Measurements from ENCODE around the gene C19orf47. TPM values are rescaled to one million over a fixed set of nuclear protein-coding genes. Genes with fewer than 3 reads are reported as not detected.

The C19orf47 gene
- total RNA-seq, 1 donor from 2014 or later: 18.6 TPM

- Mint-ChIP-seq H3K27me3 (no peaks in the 10 kb centered on the region), H3K36me3 (peaks cover 3% of the 10 kb centered on the region), H3K9me3 (no peaks in the 10 kb centered on the region), H3K4me3 (no peak overlapping the region), H3K4me1 (ENCODE audit: unreplicated experiment) (peaks cover 21% of the 10 kb centered on the region), H3K27ac (no peak overlapping the region)
- DNase-seq (ENCODE audit: extremely low spot score, unreplicated experiment): no peak
- TF ChIP-seq, protein P1, sequence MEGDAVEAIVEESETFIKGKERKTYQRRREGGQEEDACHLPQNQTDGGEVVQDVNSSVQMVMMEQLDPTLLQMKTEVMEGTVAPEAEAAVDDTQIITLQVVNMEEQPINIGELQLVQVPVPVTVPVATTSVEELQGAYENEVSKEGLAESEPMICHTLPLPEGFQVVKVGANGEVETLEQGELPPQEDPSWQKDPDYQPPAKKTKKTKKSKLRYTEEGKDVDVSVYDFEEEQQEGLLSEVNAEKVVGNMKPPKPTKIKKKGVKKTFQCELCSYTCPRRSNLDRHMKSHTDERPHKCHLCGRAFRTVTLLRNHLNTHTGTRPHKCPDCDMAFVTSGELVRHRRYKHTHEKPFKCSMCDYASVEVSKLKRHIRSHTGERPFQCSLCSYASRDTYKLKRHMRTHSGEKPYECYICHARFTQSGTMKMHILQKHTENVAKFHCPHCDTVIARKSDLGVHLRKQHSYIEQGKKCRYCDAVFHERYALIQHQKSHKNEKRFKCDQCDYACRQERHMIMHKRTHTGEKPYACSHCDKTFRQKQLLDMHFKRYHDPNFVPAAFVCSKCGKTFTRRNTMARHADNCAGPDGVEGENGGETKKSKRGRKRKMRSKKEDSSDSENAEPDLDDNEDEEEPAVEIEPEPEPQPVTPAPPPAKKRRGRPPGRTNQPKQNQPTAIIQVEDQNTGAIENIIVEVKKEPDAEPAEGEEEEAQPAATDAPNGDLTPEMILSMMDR (conservative IDR thresholded peaks at IDR 0.05): no peak
These were observed 76.5 kb downstream of the C19orf47 start for GRCh38 chr19:40271706-40272105.

GRCh38 chr19:40270362-40271089, 77.7 kb downstream of the C19orf47 start:
- Mint-ChIP-seq H3K27ac (no peak overlapping the region), H3K9me3 (no peaks in the 10 kb centered on the region), H3K27me3 (no peaks in the 10 kb centered on the region), H3K36me3 (peaks cover 3% of the 10 kb centered on the region), H3K4me1 (ENCODE audit: unreplicated experiment) (peaks cover 21% of the 10 kb centered on the region), H3K4me3 (no peak overlapping the region)
- no peak for DNase-seq (ENCODE audit: extremely low spot score, unreplicated experiment)
- TF ChIP-seq, protein P1 (conservative IDR thresholded peaks at IDR 0.05): no peak

Small RNA genes lying within 50 kb of the gene (microRNA-seq; reads per million reads assigned to microRNA genes)
- 36.1 reads per million, percentile 52 among the genes with 10 or more reads in this experiment for gene MIR641
- gene MIR6796: not detected

Other genes with a start within 250 kb of the C19orf47 start
- gene MAP3K10, start 157.0 kb downstream of the C19orf47 start, total RNA-seq (ENCODE audit: low replicate concordance): 16.8 and 23.4 TPM in 2 replicates
- 0.39 and 0.48 TPM in 2 replicates for gene TTC9B, start 130.0 kb downstream of the C19orf47 start, total RNA-seq (ENCODE audit: low replicate concordance)
- gene CCNP, start 121.7 kb downstream of the C19orf47 start, total RNA-seq (ENCODE audit: low replicate concordance): 0.60 and 0.98 TPM in 2 replicates
- 138 and 149 TPM in 2 replicates for gene AKT2, start 63.1 kb downstream of the C19orf47 start, total RNA-seq (ENCODE audit: low replicate concordance)
- 234 and 244 TPM in 2 replicates for gene PLD3, start 298 bp upstream of the C19orf47 start, total RNA-seq (ENCODE audit: low replicate concordance)
- 0.12 TPM in 1 of 2 replicates, not detected in the other for gene HIPK4, start 41.8 kb upstream of the C19orf47 start, total RNA-seq (ENCODE audit: low replicate concordance)
- 1.2 and 11.7 TPM in 2 replicates for gene PRX, start 65.0 kb upstream of the C19orf47 start, total RNA-seq (ENCODE audit: low replicate concordance)
- 9.2 and 14.4 TPM in 2 replicates for gene SERTAD1, start 77.6 kb upstream of the C19orf47 start, total RNA-seq (ENCODE audit: low replicate concordance)
- 33.7 and 41.7 TPM in 2 replicates for gene SERTAD3, start 95.9 kb upstream of the C19orf47 start, total RNA-seq (ENCODE audit: low replicate concordance)
- gene BLVRB, start 117.3 kb upstream of the C19orf47 start, total RNA-seq (ENCODE audit: low replicate concordance): 32.2 and 47.9 TPM in 2 replicates
- 2.6 and 2.9 TPM in 2 replicates for gene SPTBN4, start 118.6 kb upstream of the C19orf47 start, total RNA-seq (ENCODE audit: low replicate concordance)
- gene SHKBP1, start 228.5 kb upstream of the C19orf47 start, total RNA-seq (ENCODE audit: low replicate concordance): 54.6 and 55.4 TPM in 2 replicates